A673 (cell line): ENCODE data around the gene SMIM41.

ENCODE experiments used
- EZH2 ChIP-seq: fragments of 200-600 bp; sonication (generic); IDR thresholded peaks from 2 replicates; pipeline ENCODE4 v1.6.1; 2017; ENCODE audit warnings: borderline replicate concordance, low read depth, mild to moderate bottlenecking, mixed read lengths, antibody characterized with exemption, low read length; ENCODE audit not compliant: poor library complexity, severe bottlenecking
- TF ChIP-seq, protein P1 (sequence below): fragments of 300-800, 200-600 bp; sonication (generic); conservative IDR thresholded peaks from 2 replicates; pipeline ENCODE4 v1.5.1; 2017; ENCODE audit warnings: low read depth, mild to moderate bottlenecking, antibody characterized with exemption, low read length, moderate library complexity, mixed read lengths

DNA sequence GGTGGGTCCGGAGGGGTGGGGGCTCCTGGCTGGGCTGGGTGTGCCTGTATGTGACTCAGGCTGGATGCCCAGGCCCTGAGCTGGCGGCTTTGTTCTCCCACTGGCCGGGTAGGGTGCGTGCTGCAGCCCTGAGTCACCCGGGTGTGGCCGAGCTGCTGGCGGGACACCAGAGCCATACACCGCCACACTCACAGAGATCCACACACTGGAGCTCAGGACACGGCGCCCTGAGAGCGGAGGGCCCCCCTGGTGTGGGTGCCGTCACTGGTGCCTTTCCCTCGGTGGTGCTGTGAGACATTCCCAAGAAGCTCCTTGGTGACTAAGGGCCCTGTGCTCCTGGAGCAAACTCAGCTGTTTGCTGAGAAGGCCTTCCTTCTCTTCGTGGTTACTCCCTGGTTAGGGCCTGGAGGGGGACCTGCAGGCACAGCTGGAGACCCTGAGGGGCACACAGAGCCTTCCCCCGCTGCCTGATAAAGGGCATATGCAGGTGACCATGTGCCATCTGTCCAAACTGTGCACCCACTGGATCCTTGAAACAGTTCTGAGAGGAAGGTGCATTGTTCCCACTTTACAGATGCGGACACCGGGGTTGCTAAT is 68.0 kb downstream of the SMIM41 start:
- TF ChIP-seq, protein P1, sequence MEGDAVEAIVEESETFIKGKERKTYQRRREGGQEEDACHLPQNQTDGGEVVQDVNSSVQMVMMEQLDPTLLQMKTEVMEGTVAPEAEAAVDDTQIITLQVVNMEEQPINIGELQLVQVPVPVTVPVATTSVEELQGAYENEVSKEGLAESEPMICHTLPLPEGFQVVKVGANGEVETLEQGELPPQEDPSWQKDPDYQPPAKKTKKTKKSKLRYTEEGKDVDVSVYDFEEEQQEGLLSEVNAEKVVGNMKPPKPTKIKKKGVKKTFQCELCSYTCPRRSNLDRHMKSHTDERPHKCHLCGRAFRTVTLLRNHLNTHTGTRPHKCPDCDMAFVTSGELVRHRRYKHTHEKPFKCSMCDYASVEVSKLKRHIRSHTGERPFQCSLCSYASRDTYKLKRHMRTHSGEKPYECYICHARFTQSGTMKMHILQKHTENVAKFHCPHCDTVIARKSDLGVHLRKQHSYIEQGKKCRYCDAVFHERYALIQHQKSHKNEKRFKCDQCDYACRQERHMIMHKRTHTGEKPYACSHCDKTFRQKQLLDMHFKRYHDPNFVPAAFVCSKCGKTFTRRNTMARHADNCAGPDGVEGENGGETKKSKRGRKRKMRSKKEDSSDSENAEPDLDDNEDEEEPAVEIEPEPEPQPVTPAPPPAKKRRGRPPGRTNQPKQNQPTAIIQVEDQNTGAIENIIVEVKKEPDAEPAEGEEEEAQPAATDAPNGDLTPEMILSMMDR: no peak
- TF ChIP-seq EZH2: no peak
